GM19328 (cell line): ENCODE measurements around the gene CYP2F1.
"Not testable (repeated sequence)": the region's sequence is repeated elsewhere in the genome, so short reads cannot be mapped to it uniquely, and the experiment has no call there.

Experiments
- ATAC-seq: cut with Tn5 transposase; IDR thresholded peaks from one replicate; pipeline ENCODE4 v1.9.1; 2021; ENCODE audit warnings: mild to moderate bottlenecking, moderate library complexity; ENCODE audit not compliant: unreplicated experiment

Gene CYP2F1, protein sequence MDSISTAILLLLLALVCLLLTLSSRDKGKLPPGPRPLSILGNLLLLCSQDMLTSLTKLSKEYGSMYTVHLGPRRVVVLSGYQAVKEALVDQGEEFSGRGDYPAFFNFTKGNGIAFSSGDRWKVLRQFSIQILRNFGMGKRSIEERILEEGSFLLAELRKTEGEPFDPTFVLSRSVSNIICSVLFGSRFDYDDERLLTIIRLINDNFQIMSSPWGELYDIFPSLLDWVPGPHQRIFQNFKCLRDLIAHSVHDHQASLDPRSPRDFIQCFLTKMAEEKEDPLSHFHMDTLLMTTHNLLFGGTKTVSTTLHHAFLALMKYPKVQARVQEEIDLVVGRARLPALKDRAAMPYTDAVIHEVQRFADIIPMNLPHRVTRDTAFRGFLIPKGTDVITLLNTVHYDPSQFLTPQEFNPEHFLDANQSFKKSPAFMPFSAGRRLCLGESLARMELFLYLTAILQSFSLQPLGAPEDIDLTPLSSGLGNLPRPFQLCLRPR

GRCh38 chr19:41114132-41114531, at the start of gene CYP2F1:
Gene CYP2F1 (plus strand): TSS chr19:41114432. CDS start chr19:41116189, 1,757 bp downstream.
- ATAC-seq, result no peak

DNA sequence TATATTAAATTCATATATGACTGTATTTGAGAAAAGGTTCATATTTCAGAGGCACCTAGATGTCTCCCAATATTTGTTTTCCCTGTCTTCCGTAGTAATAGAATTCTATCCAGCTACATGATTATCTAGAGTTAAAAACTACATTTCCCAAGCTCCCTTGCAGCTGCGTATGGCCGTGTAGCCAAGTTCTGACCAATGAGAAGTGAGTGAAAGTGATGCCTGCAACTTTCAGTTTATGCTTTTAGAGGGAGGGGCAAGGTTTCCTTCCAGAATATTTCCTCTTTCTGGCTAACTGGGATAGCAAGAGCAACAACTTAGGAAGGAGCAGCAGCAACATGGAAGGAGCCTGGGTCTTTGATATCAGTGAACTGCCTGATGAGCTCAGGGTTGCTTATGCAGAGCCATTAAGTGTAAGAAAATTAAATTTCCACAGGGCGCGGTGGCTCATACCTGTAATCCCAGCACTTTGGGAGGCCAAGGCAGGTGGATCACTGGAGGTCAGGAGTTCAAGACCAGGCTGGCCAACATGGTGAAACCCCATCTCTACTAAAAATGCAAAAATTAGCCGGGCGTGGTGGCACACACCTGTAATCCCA, 49.2 kb upstream of the CYP2F1 start:
- ATAC-seq, result no peak

DNA sequence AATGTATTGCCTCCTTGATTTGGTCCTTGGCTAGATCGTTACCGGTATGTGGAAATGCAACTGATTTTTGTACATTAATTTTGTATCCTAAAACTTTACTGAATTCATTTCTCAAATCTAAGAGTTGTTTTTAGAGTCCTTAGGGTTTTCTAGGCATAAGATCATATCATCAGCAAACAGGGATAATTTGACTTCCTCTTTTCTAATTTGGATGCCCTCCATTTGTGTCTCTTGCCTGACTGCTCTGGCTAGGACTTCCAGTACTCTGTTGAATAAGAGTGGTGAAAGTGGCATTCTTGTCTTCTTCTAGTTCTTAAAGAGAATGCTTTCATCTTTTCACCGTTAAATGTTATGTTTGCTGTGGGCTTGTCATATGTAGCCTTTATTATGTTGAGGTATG, 37.9 kb upstream of the CYP2F1 start:
- ATAC-seq, result no peak

GRCh38 chr19:41083516-41083915, 30.7 kb upstream of the CYP2F1 start:
- ATAC-seq, result no peak

DNA sequence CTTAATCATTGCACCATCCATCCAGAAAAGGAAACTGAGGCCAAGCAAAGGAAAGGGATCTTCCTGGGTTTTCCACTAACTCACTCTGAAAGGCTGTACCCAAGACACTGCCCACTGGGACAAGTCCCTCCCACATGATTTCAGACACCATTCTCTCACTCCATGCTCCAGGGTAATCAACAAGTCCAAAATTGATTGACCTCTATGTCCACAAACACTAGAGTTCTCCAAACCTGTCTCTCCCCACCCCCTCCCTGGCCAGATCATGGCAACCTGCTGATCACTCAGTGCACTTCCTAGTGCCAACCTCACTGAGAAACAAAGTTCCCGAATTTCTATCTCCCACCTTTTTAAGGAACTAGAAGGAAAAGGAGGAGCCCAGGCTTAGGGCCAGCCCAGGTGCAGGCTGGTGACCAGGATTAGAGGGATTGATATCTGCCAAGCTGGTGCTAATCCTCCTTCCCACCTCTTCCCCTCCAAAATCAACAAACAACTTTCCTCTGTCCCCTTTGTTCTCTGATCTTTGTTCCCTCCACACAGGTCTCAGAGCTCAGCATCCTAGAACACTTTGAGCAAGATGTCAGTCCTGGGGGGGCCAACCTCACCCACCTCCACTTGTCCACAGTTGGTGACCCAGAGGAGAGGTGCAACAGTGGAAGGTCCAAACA, 28.4 kb upstream of the CYP2F1 start:
- no peak for ATAC-seq

- ATAC-seq, result no peak
Measured at GRCh38 chr19:41088151-41088550, 26.1 kb upstream of the CYP2F1 start, which contains the start of gene CYP2A13. Gene CYP2A13 (plus strand): TSS chr19:41088451. CDS start chr19:41088472, 21 bp downstream.

DNA sequence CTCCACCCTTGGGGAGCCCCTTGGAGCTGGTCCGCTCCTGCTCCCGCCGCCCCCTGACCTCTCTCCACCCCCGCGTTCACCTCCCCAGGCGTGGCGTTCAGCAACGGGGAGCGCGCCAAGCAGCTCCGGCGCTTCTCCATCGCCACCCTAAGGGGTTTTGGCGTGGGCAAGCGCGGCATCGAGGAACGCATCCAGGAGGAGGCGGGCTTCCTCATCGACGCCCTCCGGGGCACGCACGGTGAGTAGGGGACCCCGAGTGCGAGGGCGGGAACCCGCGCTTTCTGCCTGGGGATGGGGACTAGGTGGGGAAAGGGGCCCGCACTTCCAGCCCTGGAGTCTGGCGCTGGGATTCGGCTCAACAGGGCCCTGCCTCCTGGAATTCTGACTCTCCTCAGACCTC, 24.3 kb upstream of the CYP2F1 start:
- ATAC-seq, result no peak

- no peak for ATAC-seq
Measured at GRCh38 chr19:41095703-41096102, 18.5 kb upstream of the CYP2F1 start.

- no peak for ATAC-seq
Measured at GRCh38 chr19:41096353-41096752, 17.9 kb upstream of the CYP2F1 start.

DNA sequence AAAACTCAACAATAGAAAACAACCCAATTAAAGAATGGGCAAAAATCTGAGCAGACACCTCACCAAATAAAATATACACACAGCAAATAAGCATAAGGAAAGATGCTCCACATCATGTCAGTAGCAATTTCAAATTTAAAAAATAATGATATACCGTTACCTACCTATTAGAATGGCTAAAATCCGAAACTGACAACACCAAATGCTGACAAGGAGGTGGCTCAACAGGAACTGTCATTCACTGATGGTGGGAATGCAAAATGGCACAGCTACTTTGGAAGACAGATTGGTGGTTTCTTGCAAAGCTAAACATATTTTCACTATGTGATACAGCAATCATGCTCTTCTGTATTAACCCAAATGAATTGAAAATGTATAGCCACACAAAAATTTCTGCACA, 16.9 kb upstream of the CYP2F1 start:
- no peak for ATAC-seq

DNA sequence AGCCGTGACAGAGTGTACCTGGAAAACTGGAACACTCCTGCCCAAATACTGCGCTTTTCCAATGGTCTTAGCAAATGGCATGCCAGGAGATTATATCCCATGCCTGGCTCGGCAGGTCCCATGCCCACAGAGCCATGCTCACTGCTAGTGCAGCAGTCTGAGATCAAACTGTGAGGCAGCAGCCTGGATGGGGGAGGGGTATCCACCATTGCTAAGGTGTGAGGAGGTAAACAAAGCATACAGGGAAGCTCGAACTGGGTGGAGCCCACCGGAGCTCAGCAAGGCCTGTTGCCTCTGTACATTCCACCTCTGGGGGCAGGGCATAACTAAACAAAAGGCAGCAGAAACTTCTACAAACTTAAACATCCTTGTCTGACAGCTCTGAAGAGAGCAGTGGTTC, 15.5 kb upstream of the CYP2F1 start:
- no peak for ATAC-seq

GRCh38 chr19:41102210-41102609, 12.0 kb upstream of the CYP2F1 start:
- not testable (repeated sequence) for ATAC-seq

GRCh38 chr19:41106177-41106576, 8.1 kb upstream of the CYP2F1 start:
- ATAC-seq, result no peak

GRCh38 chr19:41111296-41111695, 2.9 kb upstream of the CYP2F1 start:
- ATAC-seq, result no peak

DNA sequence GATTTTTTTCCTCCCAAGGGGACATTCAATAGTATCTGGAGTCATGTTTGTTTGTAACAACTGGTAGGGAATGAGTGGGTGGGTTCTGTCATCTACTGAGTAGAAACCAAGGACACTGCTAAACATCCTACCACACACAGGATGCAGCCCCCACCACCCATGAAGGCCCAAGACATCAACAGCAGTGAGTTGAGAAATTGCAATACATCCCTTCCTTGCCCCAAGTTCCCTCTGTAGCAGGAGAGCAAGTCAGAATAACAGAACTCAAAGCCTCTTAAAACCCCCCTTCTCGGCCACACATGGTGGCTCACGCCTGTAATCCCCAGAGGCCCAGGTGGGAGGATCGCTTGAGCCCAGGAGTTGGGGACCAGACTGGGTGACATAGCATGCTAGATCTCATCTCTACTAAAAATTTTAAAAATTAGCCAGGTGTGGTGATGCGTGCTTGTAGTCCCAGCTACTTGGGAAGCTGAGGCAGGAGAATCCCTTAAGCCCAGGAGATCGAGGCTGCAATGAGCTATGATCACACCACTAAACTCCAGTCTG, 2.4 kb upstream of the CYP2F1 start:
- ATAC-seq, result no peak

- ATAC-seq, result no peak
Measured at GRCh38 chr19:41112728-41113290, 1.4 kb upstream of the CYP2F1 start.

GRCh38 chr19:41116261-41116660, 2.0 kb downstream of the CYP2F1 start:
- ATAC-seq, result no peak

GRCh38 chr19:41120929-41121911, 7.0 kb downstream of the CYP2F1 start:
- not testable (repeated sequence) for ATAC-seq

GRCh38 chr19:41122846-41123245, 8.6 kb downstream of the CYP2F1 start:
- not testable (repeated sequence) for ATAC-seq
